ENCODE measurements around the gene PRKAB2.
"Not testable (repeated sequence)": the region's sequence is repeated elsewhere in the genome, so short reads cannot be mapped to it uniquely, and the experiment has no call there.

PRKAB2 gene

GRCh38 chr1:147129116-147129873 is 43.0 kb downstream of the PRKAB2 start:
- no peak for DNase-seq (ENCODE audit: low read depth)
- TF ChIP-seq CTCF (conservative IDR thresholded peaks at IDR 0.05; ENCODE audit: low read length): no peak
- no peak overlapping the region for H3K4me3 ChIP-seq (ENCODE audit: low read length)

- H3K4me3 ChIP-seq (ENCODE audit: low read length): no peak overlapping the region
- TF ChIP-seq CTCF (conservative IDR thresholded peaks at IDR 0.05; ENCODE audit: low read length): no peak
- DNase-seq (ENCODE audit: low read depth): no peak
Observed at GRCh38 chr1:147124266-147124665, 48.0 kb downstream of the PRKAB2 start.

DNA sequence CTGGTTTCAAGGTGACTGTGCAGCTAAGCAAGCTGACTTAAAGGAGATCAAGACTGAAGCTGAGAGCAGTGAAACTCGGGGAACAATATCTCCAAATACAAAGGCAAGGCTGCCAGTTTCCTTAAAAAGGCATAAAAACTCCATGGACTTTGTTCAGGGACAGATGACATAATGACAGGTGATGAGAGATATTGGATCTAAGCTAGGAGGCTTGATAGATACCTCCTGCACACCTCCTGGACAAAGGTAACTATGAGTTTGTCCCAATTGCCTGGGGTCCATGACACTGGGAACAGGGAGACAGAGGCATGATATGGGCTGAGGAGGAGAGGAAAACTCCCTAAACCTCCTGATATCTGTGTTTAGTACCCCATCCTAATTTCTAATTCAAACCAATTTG is 55.2 kb downstream of the PRKAB2 start:
- DNase-seq (ENCODE audit: low read depth): no peak
- H3K4me3 ChIP-seq (ENCODE audit: low read length): no peak overlapping the region
- TF ChIP-seq CTCF (conservative IDR thresholded peaks at IDR 0.05; ENCODE audit: low read length): no peak

DNA sequence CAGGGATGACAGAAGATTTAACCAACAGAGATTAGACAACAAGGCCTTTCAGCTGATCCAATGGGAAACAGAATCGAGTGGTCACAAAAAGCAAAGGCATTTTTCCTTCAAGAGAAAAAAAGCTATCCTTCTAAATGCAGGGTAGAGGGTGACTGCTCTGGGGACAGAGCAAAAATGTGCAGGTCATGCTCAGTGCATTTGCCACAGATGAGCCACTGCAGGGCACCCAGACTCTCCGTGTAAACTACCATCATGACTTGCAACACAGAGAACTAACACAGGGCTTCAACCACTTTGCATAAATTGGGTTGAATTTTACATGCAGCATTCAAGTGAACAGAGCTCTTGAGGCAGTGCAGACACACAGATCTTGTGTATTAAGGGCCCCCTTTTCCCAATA is 56.8 kb downstream of the PRKAB2 start:
- DNase-seq (ENCODE audit: low read depth): no peak
- no peak for TF ChIP-seq CTCF (conservative IDR thresholded peaks at IDR 0.05; ENCODE audit: low read length)
- H3K4me3 ChIP-seq (ENCODE audit: low read length): no peak overlapping the region

GRCh38 chr1:147115079-147115478 is 57.2 kb downstream of the PRKAB2 start:
- not testable (repeated sequence) for H3K4me3 ChIP-seq (ENCODE audit: low read length); DNase-seq (ENCODE audit: low read depth)

DNA sequence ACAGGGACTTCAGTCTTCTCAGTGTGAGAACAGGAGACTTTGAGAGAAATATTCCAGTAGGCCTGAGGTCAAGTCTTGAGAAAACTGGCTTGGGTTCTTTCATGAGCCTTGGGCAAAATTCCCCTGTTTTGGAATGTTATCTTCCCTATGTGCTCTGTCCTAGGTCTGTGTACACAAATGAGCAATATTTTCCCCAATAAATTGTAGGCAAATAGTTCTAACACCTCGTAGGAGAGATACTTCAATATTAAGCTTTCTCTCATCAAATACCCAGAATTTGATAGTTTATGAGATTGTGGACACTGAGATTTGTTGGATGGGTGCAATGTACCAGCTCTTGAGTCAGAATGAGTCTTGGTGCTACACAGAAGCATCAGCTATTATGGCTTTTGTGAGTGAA is 57.9 kb downstream of the PRKAB2 start:
- not testable (repeated sequence) for H3K4me3 ChIP-seq (ENCODE audit: low read length); DNase-seq (ENCODE audit: low read depth)

DNA sequence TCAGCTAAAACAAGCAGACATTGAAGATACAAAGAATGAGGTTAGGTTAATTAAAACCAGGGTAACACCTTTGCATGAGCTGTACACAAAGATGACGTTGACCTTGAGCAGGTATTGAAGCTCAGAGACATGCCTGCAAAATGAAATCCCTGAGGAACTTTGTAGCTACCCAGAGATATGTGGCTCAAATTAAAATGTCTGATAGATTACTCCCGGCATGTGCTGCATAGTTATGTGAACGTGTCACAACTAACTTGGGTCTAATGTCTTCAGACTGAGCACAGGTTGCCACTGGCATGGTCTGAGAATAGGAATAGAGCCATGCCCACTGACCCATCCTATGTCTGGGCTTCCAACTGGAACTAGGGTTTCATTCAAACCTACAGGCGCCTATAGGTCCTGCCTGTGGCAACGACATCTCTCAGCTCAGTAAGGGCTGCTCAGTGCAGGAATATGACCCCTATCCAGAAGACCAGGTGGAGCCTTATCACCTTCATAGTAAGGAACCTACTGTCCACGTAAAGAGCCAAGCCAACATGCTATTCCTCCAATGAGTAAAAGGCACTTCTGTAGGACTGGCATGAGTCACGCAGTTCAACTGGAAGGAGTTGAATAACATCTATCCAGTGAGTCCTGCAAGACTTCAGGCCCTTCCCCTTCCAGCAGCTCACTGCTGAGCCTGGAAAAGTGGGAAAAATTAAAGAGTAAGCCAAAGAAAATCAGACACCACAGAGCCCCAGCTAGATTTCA is 60.7 kb downstream of the PRKAB2 start:
- H3K4me3 ChIP-seq (ENCODE audit: low read length): no peak overlapping the region
- no peak for TF ChIP-seq CTCF (conservative IDR thresholded peaks at IDR 0.05; ENCODE audit: low read length)
- no peak for DNase-seq (ENCODE audit: low read depth)

DNA sequence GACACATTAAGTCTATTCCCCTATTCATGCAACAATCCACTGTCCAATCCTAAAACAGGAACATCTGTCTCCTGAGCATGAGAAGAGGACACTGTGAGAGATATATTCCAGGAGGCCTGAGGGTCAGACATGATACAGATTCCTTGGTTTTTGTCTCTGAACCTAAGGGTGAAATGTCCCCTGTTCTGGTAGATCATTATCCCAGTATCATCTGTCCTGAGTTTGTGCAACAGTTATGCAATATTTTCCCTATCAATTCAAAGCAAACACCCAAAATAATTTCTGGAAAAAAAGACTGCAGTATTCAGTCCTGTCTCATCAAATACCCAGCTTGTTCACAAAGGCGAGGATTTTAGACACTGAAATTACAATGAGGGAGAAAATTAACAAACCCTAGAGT is 61.4 kb downstream of the PRKAB2 start:
- no peak for TF ChIP-seq CTCF (conservative IDR thresholded peaks at IDR 0.05; ENCODE audit: low read length)
- no peak for DNase-seq (ENCODE audit: low read depth)

More for the DNA sequence above, 61.4 kb downstream of the PRKAB2 start:
- no peak overlapping the region for H3K4me3 ChIP-seq (ENCODE audit: low read length)

All from AG10803 (cell line).